Measurements from ENCODE around the gene RPS6KA1. TPM values are rescaled to one million over a fixed set of nuclear protein-coding genes. Genes with fewer than 3 reads are reported as not detected.

RPS6KA1 gene
- total and polyA plus RNA-seq, 2 of the 13 experiments (the other 11 are each of a cell fraction or from before 2014, with no cell fraction given) = 19.6 to 24.2 TPM

DNA sequence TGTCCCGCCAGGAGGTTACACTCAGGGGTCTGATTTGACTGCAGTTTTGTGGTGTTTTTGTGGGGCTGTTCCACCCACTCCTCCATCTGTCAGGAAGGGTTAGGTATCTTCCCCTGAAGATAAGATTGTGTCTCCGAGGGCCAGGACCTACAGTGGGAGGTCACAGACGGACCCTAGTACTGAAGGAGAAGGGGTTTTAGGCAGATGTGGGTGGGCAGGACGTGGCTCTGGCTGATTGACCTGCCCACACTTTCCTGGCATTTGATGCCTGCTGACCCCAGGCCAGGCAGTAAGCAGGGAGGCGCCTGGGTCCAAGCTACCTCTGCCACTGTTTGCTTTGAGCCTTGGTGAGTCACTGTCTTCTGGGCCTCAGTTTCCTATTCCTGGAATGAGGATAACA, 13.9 kb downstream of the RPS6KA1 start:
- H3K4me2 ChIP-seq (ENCODE audit: low read depth, low read length) = no peak overlapping the region
- intact Hi-C loops (cut with micrococcal nuclease; ENCODE audit: unreplicated experiment) (no loop called here), in situ Hi-C loops (cut with HindIII; ENCODE audit: extremely low pct_ligation_motif_present, low pct_unique_long_range_greater_than_20kb) (no loop called here)
- no peak for DNase-seq (ENCODE audit: low spot score)
- WGBS (ENCODE audit: low lambda C conversion rate) = 92% methylated on average over 5 of the region's 5 CpGs
- H2AFZ ChIP-seq (ENCODE audit: low read length) = no peak overlapping the region
- CTCF ChIA-PET (ENCODE audit: low intra/inter-chr PET ratio, low total read pairs) = no interaction called here
- H3K4me1 ChIP-seq (ENCODE audit: insufficient read depth, low read length) = peaks cover 17% of the 10 kb centered on the region
- H3K79me2 ChIP-seq (ENCODE audit: insufficient read depth, low read length) = no peaks in the 10 kb centered on the region
- H3K27me3 ChIP-seq (ENCODE audit: control insufficient read depth in 1 of 2, insufficient read depth in 2 of 2, low read length in 2 of 2) = no peaks in the 10 kb centered on the region
- H3K9me3 ChIP-seq (ENCODE audit: low read length) = no peaks in the 10 kb centered on the region
- ATAC-seq = no peak
- no peak overlapping the region for H3K4me3 ChIP-seq (replicated peaks in 1 of 3; ENCODE audit: insufficient read depth in 1 of 3, low read depth in 2 of 3, low read length in 3 of 3)
- no peak for FAIRE-seq
- POLR2A ChIA-PET = no interaction called here
- H4K20me1 ChIP-seq (ENCODE audit: insufficient read depth, low read length) = no peaks in the 10 kb centered on the region; the same call in 1 of the 2 replicates
- H3K27ac ChIP-seq (ENCODE audit: extremely low read length, insufficient read depth, low read length) = no peak overlapping the region
- no peak overlapping the region for H3K9ac ChIP-seq (ENCODE audit: insufficient read depth, low read depth, low read length)
- TF ChIP-seq, protein P1, sequence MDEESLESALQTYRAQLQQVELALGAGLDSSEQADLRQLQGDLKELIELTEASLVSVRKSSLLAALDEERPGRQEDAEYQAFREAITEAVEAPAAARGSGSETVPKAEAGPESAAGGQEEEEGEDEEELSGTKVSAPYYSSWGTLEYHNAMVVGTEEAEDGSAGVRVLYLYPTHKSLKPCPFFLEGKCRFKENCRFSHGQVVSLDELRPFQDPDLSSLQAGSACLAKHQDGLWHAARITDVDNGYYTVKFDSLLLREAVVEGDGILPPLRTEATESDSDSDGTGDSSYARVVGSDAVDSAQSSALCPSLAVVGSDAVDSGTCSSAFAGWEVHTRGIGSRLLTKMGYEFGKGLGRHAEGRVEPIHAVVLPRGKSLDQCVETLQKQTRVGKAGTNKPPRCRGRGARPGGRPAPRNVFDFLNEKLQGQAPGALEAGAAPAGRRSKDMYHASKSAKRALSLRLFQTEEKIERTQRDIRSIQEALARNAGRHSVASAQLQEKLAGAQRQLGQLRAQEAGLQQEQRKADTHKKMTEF (CRISPR knock-in tag; IDR thresholded peaks at IDR 0.05) = no peak
- TF ChIP-seq KLF11 (CRISPR knock-in tag; IDR thresholded peaks at IDR 0.05) (no peak), GTF3A (CRISPR knock-in tag; conservative IDR thresholded peaks at IDR 0.05) (no peak), RFX5 (IDR thresholded peaks at IDR 0.05; ENCODE audit: low read depth, low read length) (no peak), NBN (conservative IDR thresholded peaks at IDR 0.05) (no peak), ZNF773 (CRISPR knock-in tag; IDR thresholded peaks at IDR 0.05; ENCODE audit: borderline replicate concordance) (no peak), RELA (CRISPR knock-in tag; IDR thresholded peaks at IDR 0.05) (no peak), HCFC1 (IDR thresholded peaks at IDR 0.05; ENCODE audit: low read depth, low read length) (no peak), NFE2L2 (IDR thresholded peaks at IDR 0.05; ENCODE audit: low read length) (no peak), ZNF589 (CRISPR knock-in tag; conservative IDR thresholded peaks at IDR 0.05) (no peak), SMAD1 (CRISPR knock-in tag; IDR thresholded peaks at IDR 0.05; ENCODE audit: borderline replicate concordance, low read depth) (no peak), PLRG1 (conservative IDR thresholded peaks at IDR 0.05) (no peak), ZBTB21 (CRISPR knock-in tag; IDR thresholded peaks at IDR 0.05) (no peak)
- TF ChIP-seq, protein P2, sequence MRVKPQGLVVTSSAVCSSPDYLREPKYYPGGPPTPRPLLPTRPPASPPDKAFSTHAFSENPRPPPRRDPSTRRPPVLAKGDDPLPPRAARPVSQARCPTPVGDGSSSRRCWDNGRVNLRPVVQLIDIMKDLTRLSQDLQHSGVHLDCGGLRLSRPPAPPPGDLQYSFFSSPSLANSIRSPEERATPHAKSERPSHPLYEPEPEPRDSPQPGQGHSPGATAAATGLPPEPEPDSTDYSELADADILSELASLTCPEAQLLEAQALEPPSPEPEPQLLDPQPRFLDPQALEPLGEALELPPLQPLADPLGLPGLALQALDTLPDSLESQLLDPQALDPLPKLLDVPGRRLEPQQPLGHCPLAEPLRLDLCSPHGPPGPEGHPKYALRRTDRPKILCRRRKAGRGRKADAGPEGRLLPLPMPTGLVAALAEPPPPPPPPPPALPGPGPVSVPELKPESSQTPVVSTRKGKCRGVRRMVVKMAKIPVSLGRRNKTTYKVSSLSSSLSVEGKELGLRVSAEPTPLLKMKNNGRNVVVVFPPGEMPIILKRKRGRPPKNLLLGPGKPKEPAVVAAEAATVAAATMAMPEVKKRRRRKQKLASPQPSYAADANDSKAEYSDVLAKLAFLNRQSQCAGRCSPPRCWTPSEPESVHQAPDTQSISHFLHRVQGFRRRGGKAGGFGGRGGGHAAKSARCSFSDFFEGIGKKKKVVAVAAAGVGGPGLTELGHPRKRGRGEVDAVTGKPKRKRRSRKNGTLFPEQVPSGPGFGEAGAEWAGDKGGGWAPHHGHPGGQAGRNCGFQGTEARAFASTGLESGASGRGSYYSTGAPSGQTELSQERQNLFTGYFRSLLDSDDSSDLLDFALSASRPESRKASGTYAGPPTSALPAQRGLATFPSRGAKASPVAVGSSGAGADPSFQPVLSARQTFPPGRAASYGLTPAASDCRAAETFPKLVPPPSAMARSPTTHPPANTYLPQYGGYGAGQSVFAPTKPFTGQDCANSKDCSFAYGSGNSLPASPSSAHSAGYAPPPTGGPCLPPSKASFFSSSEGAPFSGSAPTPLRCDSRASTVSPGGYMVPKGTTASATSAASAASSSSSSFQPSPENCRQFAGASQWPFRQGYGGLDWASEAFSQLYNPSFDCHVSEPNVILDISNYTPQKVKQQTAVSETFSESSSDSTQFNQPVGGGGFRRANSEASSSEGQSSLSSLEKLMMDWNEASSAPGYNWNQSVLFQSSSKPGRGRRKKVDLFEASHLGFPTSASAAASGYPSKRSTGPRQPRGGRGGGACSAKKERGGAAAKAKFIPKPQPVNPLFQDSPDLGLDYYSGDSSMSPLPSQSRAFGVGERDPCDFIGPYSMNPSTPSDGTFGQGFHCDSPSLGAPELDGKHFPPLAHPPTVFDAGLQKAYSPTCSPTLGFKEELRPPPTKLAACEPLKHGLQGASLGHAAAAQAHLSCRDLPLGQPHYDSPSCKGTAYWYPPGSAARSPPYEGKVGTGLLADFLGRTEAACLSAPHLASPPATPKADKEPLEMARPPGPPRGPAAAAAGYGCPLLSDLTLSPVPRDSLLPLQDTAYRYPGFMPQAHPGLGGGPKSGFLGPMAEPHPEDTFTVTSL (CRISPR knock-in tag; IDR thresholded peaks at IDR 0.05; ENCODE audit: borderline replicate concordance) = no peak
- TF ChIP-seq, protein P3, sequence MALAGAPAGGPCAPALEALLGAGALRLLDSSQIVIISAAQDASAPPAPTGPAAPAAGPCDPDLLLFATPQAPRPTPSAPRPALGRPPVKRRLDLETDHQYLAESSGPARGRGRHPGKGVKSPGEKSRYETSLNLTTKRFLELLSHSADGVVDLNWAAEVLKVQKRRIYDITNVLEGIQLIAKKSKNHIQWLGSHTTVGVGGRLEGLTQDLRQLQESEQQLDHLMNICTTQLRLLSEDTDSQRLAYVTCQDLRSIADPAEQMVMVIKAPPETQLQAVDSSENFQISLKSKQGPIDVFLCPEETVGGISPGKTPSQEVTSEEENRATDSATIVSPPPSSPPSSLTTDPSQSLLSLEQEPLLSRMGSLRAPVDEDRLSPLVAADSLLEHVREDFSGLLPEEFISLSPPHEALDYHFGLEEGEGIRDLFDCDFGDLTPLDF (CRISPR knock-in tag; IDR thresholded peaks at IDR 0.05) = no peak
- TF ChIP-seq, protein P4, sequence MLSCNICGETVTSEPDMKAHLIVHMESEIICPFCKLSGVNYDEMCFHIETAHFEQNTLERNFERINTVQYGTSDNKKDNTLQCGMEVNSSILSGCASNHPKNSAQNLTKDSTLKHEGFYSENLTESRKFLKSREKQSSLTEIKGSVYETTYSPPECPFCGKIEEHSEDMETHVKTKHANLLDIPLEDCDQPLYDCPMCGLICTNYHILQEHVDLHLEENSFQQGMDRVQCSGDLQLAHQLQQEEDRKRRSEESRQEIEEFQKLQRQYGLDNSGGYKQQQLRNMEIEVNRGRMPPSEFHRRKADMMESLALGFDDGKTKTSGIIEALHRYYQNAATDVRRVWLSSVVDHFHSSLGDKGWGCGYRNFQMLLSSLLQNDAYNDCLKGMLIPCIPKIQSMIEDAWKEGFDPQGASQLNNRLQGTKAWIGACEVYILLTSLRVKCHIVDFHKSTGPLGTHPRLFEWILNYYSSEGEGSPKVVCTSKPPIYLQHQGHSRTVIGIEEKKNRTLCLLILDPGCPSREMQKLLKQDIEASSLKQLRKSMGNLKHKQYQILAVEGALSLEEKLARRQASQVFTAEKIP (CRISPR knock-in tag; IDR thresholded peaks at IDR 0.05; ENCODE audit: borderline replicate concordance) = no peak
- no TSS peak for BruUV-seq (replicated peaks)
- H3K36me3 ChIP-seq (replicated peaks in 1 of 2; ENCODE audit: control insufficient read depth in 1 of 2, insufficient read depth in 2 of 2, low read length in 2 of 2) = peaks cover 14% of the 10 kb centered on the region in 2 experiments
